HepG2 (cell line): Measurements from ENCODE around the gene AKAP6. TPM values are rescaled to one million over a fixed set of nuclear protein-coding genes. Genes with fewer than 3 reads are reported as not detected.
"Not testable (repeated sequence)": the region's sequence is repeated elsewhere in the genome, so short reads cannot be mapped to it uniquely, and the experiment has no call there.

Source experiments
- ATAC-seq: fragments of 200-7000 bp; cut with Tn5 transposase; 3 replicates; pipeline ENCODE4 v1.9.1; 2020; ENCODE audit warnings: mild to moderate bottlenecking, moderate library complexity
- BruUV-seq: library from RNA; stranded (reverse); fragments of 400-500 nt; replicated peaks from 2 replicates; lab custom pipeline; 2021; lab: Mats Ljungman, UMichigan
- CTCF ChIA-PET: fragments of 300-600 bp; formaldehyde crosslinking; extraction: SDS; loops from one replicate; lab custom pipeline; 2021; ENCODE audit warnings: low total read pairs, inconsistent platforms, low intra/inter-chr PET ratio; lab: Yijun Ruan, JAX
- POLR2A ChIA-PET: fragments of 350-600 bp; sonication (Branson Sonifier 250); formaldehyde crosslinking; loops from one replicate; lab custom pipeline; 2020; ENCODE audit warnings: antibody characterized with exemption, inconsistent platforms; lab: Yijun Ruan, JAX
- DNase-seq: peaks from one replicate; pipeline ENCODE4 v3.0.0-alpha.2; 2015; ENCODE audit warnings: low spot score
- FAIRE-seq: peaks from 3 replicates; lab custom pipeline; 2011; peaks lifted over from hg19 to GRCh38; lab: Jason Lieb, UNC
- H2AFZ ChIP-seq: one replicate; pipeline ENCODE4 v1.6.1; 2011; ENCODE audit warnings: low read length, inconsistent platforms
- H3K27ac ChIP-seq: fragments of 300-600 bp; 3 replicates; pipeline ENCODE4 v1.8.0; 2011; ENCODE audit warnings: mixed run types, mild to moderate bottlenecking, mixed read lengths, low read length, inconsistent platforms; ENCODE audit not compliant: insufficient read depth; ENCODE audit errors: extremely low read length
- H3K27me3 ChIP-seq, 2 experiments: fragments of 200-600 bp in 1 of 2; 2 replicates in 1 of 2; 3 replicates in 1 of 2; pipeline versions ENCODE4 v1.6.0 to v1.8.0; 2011; ENCODE audit warnings: low read length in 2 of 2, mild to moderate bottlenecking in 2 of 2, moderate library complexity in 2 of 2, inconsistent platforms in 1 of 2; ENCODE audit not compliant: insufficient read depth in 2 of 2, control insufficient read depth in 1 of 2
- H3K36me3 ChIP-seq, 2 experiments: fragments of 200-600 bp in 1 of 2; replicated peaks in 1 of 2; 2 replicates in 1 of 2; 3 replicates in 1 of 2; pipeline versions ENCODE4 v1.5.1 to v1.8.0; 2011; ENCODE audit warnings: low read length in 2 of 2, inconsistent platforms in 1 of 2; ENCODE audit not compliant: insufficient read depth in 2 of 2, control insufficient read depth in 1 of 2
- H3K4me1 ChIP-seq: 2 replicates; pipeline ENCODE4 v1.5.1; 2012; ENCODE audit warnings: low read length, inconsistent platforms; ENCODE audit not compliant: insufficient read depth
- H3K4me2 ChIP-seq: 2 replicates; pipeline ENCODE4 v1.6.0; 2011; ENCODE audit warnings: low read depth, low read length, inconsistent platforms
- H3K4me3 ChIP-seq, 3 experiments: fragments of 200-600 bp in 1 of 3; sonication (generic), shearing (Covaris generic) in 1 of 3; replicated peaks in 1 of 3; 2 replicates each; pipeline ENCODE4 v1.5.1; 2011 to 2016; ENCODE audit warnings: low read length in 3 of 3, inconsistent platforms in 2 of 3, low read depth in 2 of 3, mild to moderate bottlenecking in 2 of 3, control low read depth in 1 of 3, mixed read lengths in 1 of 3; ENCODE audit not compliant: insufficient read depth in 1 of 3
- H3K79me2 ChIP-seq: one replicate; pipeline ENCODE4 v1.6.1; 2011; ENCODE audit warnings: low read length, inconsistent platforms; ENCODE audit not compliant: insufficient read depth
- H3K9ac ChIP-seq: 2 replicates; pipeline ENCODE4 v1.6.0; 2011; ENCODE audit warnings: mild to moderate bottlenecking, low read depth, low read length, inconsistent platforms; ENCODE audit not compliant: insufficient read depth
- H3K9me3 ChIP-seq: 2 replicates; pipeline ENCODE4 v1.5.1; 2012; ENCODE audit warnings: mild to moderate bottlenecking, low read length
- H4K20me1 ChIP-seq: 2 replicates; pipeline ENCODE4 v1.6.0; 2011; ENCODE audit warnings: inconsistent platforms, mild to moderate bottlenecking, low read length, moderate library complexity; ENCODE audit not compliant: insufficient read depth
- FOXA1 ChIP-seq, 2 experiments: fragments of 450-650 bp in 1 of 2; sonication (generic) in 1 of 2; formaldehyde crosslinking in 1 of 2; IDR thresholded peaks; 2 replicates each; pipeline versions ENCODE4 v1.4.0 to v1.6.1; 2016 to 2020; ENCODE audit warnings: missing genetic modification reagents in 1 of 2
- FOXA3 ChIP-seq: IDR thresholded peaks from 2 replicates; pipeline ENCODE4 v1.6.1; 2016; ENCODE audit warnings: missing genetic modification reagents, missing compliant biosample characterization
- ZMYM4 ChIP-seq: sonication (generic); formaldehyde crosslinking; IDR thresholded peaks from 2 replicates; pipeline ENCODE4 v1.8.1; 2023; ENCODE audit warnings: mild to moderate bottlenecking, missing genetic modification reagents
- ZNF281 ChIP-seq: sonication (generic); formaldehyde crosslinking; IDR thresholded peaks from 2 replicates; pipeline ENCODE4 v1.4.0; 2020; ENCODE audit warnings: missing genetic modification reagents, borderline replicate concordance
- ZNF574 ChIP-seq: sonication (generic); formaldehyde crosslinking; IDR thresholded peaks from 2 replicates; pipeline ENCODE4 v1.4.0; 2020; ENCODE audit warnings: missing genetic modification reagents
- WGBS: methylation state at CpG from one replicate; pipeline ENCODE4 v1.1.6; 2017; ENCODE audit warnings: low lambda C conversion rate; 5-methylcytosine and 5-hydroxymethylcytosine counted together
- in situ Hi-C: cut with HindIII; loops from 2 replicates; pipeline ENCODE4 v1.10.0; 2017; ENCODE audit warnings: low pct_unique_long_range_greater_than_20kb; ENCODE audit not compliant: extremely low pct_ligation_motif_present
- intact Hi-C: fragments of 100-400 bp; cut with micrococcal nuclease; formaldehyde crosslinking; loops from one replicate; pipeline ENCODE4 v1.10.0; 2022; ENCODE audit not compliant: unreplicated experiment
- polyA plus RNA-seq, 8 experiments: library from polyadenylated mRNA; depleted of rRNA in 3 of 8; stranded (reverse) in 7 of 8; unstranded in 1 of 8; fragments of >200 nt; fragmentation: Illumina TruSeq in 4 of 8; extraction: Trizol in 4 of 8; gene quantifications; 2 replicates each; pipeline versions ENCODE4 v1.2.1 to v1.2.3, GENCODE V29; 2011 to 2016; ENCODE audit warnings: low read depth in 4 of 8, missing spikeins in 1 of 8, mixed read lengths in 1 of 8; ENCODE audit not compliant: insufficient read depth in 1 of 8
- total RNA-seq, 5 experiments: library from RNA; depleted of rRNA; stranded (reverse); fragments of >200 nt; fragmentation: Illumina TruSeq; extraction: Trizol; gene quantifications; 2 replicates each; pipeline ENCODE4 v1.2.3, GENCODE V29; 2016; ENCODE audit warnings: low read depth in 1 of 5

The AKAP6 gene
- total and polyA plus RNA-seq, 2 of the 13 experiments (the other 11 are each of a cell fraction or from before 2014, with no cell fraction given): 1.4 TPM

DNA sequence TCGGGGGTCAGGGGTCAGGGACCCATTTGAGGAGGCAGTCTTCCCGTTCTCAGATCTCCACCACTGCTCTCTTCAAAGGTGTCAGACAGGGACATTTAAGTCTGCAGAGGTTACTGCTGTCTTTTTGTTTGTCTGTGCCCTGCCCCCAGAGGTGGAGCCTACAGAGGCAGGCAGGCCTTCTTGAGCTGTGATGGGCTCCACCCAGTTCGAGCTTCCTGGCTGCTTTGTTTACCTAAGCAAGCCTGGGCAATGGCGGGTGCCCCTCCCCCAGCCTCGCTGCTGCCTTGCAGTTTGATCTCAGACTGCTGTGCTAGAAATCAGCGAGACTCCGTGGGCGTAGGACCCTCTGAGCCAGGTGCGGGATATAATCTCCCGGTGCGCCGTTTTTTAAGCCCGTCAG, 254.3 kb downstream of the AKAP6 start:
- intact Hi-C loops, FAIRE-seq, DNase-seq, H3K9ac ChIP-seq, H3K27ac ChIP-seq, H3K4me3 ChIP-seq, H3K4me2 ChIP-seq, H3K79me2 ChIP-seq, ATAC-seq, H3K36me3 ChIP-seq, POLR2A ChIA-PET, H2AFZ ChIP-seq, in situ Hi-C loops, H4K20me1 ChIP-seq, BruUV-seq, H3K27me3 ChIP-seq, H3K4me1 ChIP-seq, CTCF ChIA-PET, H3K9me3 ChIP-seq: not testable (repeated sequence)
- WGBS: 38% methylated on average over 13 of the region's 13 CpGs
- TF ChIP-seq ZNF574 (CRISPR knock-in tag) (0 out of 2 replicates have a peak, but pooled peaks have one; percentile 16), FOXA3 (peak; percentile 63), ZNF281 (CRISPR knock-in tag) (peak; percentile 84), FOXA1 (IDR thresholded peaks at IDR 0.05) (0 out of 2 replicates have a peak, but pooled peaks have one; percentile 11), FOXA1 (CRISPR knock-in tag; IDR thresholded peaks at IDR 0.05) (peak; percentile 67), ZMYM4 (CRISPR knock-in tag) (peak; percentile 35; the same call in 1 of the 2 replicates)
